ENCODE results near the gene CPT1C. TPM values are rescaled to one million over a fixed set of nuclear protein-coding genes. Genes with fewer than 3 reads are reported as not detected.

CPT1C gene
- total RNA-seq, 1 donor from 2014 or later = 26.3 TPM

DNA sequence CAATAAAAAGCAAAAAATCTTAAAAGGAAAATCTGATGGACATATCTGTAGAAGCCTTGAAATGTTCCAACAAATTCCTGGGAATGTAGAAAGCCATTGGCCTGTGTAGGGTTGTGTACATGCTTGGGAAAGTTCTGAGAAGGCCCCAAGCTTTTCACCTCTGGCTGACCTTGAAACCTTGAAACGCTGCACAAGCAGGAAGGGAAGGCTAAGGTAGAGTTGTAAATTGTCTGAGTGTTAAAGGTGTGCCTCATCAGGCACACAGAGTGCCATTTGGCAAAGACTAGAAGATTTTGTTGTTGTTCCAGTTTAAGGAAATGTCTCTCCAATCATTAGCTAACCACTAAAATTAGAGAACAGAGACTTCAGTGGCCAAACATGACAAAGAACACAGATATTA lies 61.8 kb downstream of the CPT1C start:
- TF ChIP-seq, protein P1, sequence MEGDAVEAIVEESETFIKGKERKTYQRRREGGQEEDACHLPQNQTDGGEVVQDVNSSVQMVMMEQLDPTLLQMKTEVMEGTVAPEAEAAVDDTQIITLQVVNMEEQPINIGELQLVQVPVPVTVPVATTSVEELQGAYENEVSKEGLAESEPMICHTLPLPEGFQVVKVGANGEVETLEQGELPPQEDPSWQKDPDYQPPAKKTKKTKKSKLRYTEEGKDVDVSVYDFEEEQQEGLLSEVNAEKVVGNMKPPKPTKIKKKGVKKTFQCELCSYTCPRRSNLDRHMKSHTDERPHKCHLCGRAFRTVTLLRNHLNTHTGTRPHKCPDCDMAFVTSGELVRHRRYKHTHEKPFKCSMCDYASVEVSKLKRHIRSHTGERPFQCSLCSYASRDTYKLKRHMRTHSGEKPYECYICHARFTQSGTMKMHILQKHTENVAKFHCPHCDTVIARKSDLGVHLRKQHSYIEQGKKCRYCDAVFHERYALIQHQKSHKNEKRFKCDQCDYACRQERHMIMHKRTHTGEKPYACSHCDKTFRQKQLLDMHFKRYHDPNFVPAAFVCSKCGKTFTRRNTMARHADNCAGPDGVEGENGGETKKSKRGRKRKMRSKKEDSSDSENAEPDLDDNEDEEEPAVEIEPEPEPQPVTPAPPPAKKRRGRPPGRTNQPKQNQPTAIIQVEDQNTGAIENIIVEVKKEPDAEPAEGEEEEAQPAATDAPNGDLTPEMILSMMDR (IDR thresholded peaks at IDR 0.05) = no peak
- Mint-ChIP-seq H3K27me3 (ENCODE audit: low read depth) (no peaks in the 10 kb centered on the region), H3K9me3 (ENCODE audit: low read depth) (peaks cover 9% of the 10 kb centered on the region), H3K4me3 (ENCODE audit: unreplicated experiment) (no peak overlapping the region), H3K36me3 (ENCODE audit: low read depth) (peaks cover 2% of the 10 kb centered on the region), H3K4me1 (ENCODE audit: low read depth) (peaks cover 30% of the 10 kb centered on the region), H3K27ac (ENCODE audit: unreplicated experiment) (no peak overlapping the region)
- no peak for DNase-seq (ENCODE audit: low spot score)

DNA sequence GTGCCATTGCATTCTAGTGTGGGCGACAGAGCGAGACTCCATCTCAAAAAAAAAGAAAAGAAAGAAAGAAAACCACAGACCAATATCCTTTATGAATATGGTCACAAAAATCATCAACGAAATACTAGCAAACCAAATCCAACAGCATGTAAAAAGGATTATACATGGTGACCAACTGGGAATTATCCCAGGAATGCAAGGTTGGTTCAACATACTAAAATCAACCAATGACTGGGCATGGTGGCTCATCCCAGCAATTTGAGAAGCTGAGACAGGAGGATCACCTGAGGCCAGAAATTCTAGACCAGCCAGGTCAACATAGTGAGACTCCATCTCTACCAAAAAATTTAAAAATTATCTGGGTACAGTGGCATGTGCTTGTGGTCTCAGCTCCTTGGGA lies 65.0 kb downstream of the CPT1C start:
- no peak for DNase-seq (ENCODE audit: low spot score)
- peaks cover 2% of the 10 kb centered on the region for H3K36me3 Mint-ChIP-seq (ENCODE audit: low read depth)
- peaks cover 32% of the 10 kb centered on the region for H3K4me1 Mint-ChIP-seq (ENCODE audit: low read depth)
- peak overlapping the region; percentile 98 for H3K27ac Mint-ChIP-seq (ENCODE audit: unreplicated experiment)
- TF ChIP-seq, protein P1 (IDR thresholded peaks at IDR 0.05) = no peak
- H3K27me3 Mint-ChIP-seq (ENCODE audit: low read depth) = no peaks in the 10 kb centered on the region
- H3K4me3 Mint-ChIP-seq (ENCODE audit: unreplicated experiment) = no peak overlapping the region
- peaks cover 9% of the 10 kb centered on the region for H3K9me3 Mint-ChIP-seq (ENCODE audit: low read depth)

DNA sequence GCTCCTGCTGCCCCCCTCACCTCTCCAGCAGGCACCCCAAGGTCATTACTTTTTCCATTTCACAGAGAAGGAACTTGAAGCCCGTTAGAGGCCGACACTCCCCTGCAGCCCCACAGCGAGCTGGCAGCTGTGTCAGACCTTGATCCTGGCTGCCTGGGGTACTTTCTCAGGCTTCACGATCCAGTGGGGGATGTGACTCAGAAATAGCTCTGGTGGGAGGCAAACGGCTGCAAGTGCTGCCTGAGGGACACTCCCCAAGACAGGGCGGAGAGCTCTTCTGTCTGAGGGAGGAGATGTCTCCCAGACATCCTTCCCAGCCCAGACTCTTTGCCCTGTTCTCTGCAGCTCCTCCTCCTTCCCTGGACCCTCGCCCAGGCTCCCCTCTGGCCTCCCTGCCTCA lies 67.4 kb downstream of the CPT1C start:
- no peak for DNase-seq (ENCODE audit: low spot score)
- peaks cover 28% of the 10 kb centered on the region for H3K4me1 Mint-ChIP-seq (ENCODE audit: low read depth)
- H3K4me3 Mint-ChIP-seq (ENCODE audit: unreplicated experiment) = peak overlapping the region; percentile 60
- TF ChIP-seq, protein P1 (IDR thresholded peaks at IDR 0.05) = no peak
- H3K9me3 Mint-ChIP-seq (ENCODE audit: low read depth) = peaks cover 9% of the 10 kb centered on the region
- H3K27ac Mint-ChIP-seq (ENCODE audit: unreplicated experiment) = peak overlapping the region; percentile 98
- H3K36me3 Mint-ChIP-seq (ENCODE audit: low read depth) = peaks cover 2% of the 10 kb centered on the region
- no peaks in the 10 kb centered on the region for H3K27me3 Mint-ChIP-seq (ENCODE audit: low read depth)

DNA sequence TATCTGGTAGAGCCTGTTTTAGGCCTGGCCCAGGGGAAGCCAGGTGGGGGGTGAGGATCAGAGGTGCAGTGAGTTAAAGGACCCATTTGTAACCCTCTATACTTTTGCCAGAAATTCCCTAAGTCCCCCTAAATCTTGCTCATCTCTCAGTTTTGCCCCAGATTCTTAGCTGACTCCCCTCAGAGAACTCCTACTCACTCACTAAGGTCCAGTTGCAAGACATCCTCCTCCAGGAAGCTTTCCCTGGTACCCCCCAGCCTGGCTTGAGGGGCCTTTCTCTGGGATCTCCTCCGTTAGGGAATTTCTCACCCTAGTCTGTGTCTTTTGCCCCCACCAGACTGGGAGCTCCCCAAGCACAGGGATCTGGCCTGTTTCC lies 70.3 kb downstream of the CPT1C start:
- no peak for DNase-seq (ENCODE audit: low spot score)
- no peaks in the 10 kb centered on the region for H3K27me3 Mint-ChIP-seq (ENCODE audit: low read depth)
- TF ChIP-seq, protein P1 (IDR thresholded peaks at IDR 0.05) = no peak
- no peaks in the 10 kb centered on the region for H3K36me3 Mint-ChIP-seq (ENCODE audit: low read depth)
- peaks cover 2% of the 10 kb centered on the region for H3K9me3 Mint-ChIP-seq (ENCODE audit: low read depth)
- peaks cover 40% of the 10 kb centered on the region for H3K4me1 Mint-ChIP-seq (ENCODE audit: low read depth)
- H3K4me3 Mint-ChIP-seq (ENCODE audit: unreplicated experiment) = no peak overlapping the region
- H3K27ac Mint-ChIP-seq (ENCODE audit: unreplicated experiment) = no peak overlapping the region

DNA sequence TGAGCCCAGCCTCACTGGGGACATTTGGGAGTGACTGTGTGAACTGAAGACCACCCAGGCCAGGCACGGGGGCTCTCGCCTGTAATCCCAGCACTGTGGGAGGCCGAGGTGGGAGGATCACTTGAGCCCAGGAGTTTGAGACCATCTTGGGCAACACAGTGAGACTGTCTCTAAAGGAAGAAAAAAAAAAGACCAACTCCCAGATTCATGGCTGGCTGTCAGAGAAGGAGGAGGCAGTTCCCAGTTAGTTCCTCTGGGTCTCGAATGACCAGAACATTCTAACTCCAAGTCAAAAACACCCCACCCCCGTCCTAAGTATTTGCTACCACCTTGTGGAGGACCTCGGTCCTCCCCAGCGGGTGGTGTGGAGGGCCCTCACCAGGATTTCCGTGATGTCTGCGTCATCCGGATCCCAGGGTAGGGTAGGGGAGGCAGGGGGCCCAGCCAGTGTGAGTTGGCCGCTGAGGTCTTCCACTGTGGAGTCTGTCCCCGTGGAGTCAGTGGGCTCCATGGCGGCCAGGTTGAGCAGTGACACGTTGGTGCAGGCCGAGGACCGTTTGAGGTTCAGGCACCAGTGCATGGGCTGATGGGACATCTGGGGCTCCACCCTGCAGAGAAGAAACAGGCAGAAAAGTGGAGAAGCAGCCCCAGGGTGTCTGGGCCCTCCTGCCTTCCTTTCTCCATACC lies 70.9 kb downstream of the CPT1C start:
- no peak for DNase-seq (ENCODE audit: low spot score)
- no peak overlapping the region for H3K4me3 Mint-ChIP-seq (ENCODE audit: unreplicated experiment)
- no peaks in the 10 kb centered on the region for H3K9me3 Mint-ChIP-seq (ENCODE audit: low read depth)
- H3K27ac Mint-ChIP-seq (ENCODE audit: unreplicated experiment) = peak overlapping the region; percentile 5
- TF ChIP-seq, protein P1 (IDR thresholded peaks at IDR 0.05) = peak; percentile 48
- H3K36me3 Mint-ChIP-seq (ENCODE audit: low read depth) = no peaks in the 10 kb centered on the region
- H3K4me1 Mint-ChIP-seq (ENCODE audit: low read depth) = peaks cover 35% of the 10 kb centered on the region
- H3K27me3 Mint-ChIP-seq (ENCODE audit: low read depth) = no peaks in the 10 kb centered on the region

Data from chondrocyte (in vitro differentiated cells).